ENCODE results near the gene AIG1. TPM values are rescaled to one million over a fixed set of nuclear protein-coding genes. Genes with fewer than 3 reads are reported as not detected.

The AIG1 gene
- total RNA-seq, 1 experiment from 2014 or later, result 2.2 TPM

DNA sequence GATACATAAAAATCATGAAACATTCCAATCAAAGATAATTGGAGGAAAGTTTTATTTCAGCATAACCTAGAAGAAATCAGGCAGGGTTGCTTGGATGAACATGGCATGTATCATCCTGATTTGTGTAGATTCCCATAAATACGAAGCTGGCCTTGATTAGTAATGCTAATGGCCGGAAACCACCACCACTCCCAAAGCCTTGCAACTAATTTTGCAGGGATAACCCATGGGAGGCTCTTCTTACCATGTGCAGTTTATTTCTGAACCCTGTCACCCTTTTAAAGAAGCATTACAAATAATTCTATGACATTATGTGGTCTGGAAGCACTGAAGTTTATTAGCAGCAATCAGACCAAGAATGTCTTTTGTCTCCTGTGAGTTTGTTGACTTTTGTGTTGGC, 80.8 kb downstream of the AIG1 start:
- CTCF ChIA-PET, result no interaction called here
- POLR2A ChIA-PET (ENCODE audit: low non-redundant PET), result no interaction called here

DNA sequence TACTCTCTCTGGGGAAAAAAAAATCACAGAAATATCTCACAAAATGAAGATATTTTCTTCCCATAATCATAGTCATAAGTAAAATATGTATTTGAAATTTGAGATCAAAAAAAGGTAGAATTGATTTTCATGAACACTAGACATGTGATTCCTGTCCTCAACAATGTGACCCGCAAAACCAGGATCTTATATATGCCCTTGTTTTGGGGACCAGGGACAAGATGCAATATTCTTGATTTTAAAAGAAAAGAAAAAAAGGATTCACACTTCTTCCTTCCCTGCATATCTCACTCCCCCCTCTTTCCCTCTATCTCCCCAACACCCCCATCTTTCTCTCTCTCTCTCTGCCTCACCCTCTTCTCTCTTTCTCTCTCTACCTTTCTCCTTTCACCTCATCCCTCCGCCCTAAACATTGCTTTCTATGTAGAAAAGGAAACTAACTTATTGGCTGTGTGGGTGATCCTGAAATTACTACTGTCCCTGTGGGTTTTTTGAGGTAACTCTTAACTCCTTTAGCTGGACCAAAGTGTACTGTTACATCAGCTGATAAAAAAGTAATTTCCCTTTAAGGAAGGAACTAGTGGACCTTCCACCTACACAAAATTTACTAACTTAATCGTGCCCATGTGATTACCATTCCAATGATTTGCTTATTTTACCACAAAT, 85.6 kb downstream of the AIG1 start:
- no TSS peak for BruUV-seq (replicated peaks)
- H3K4me1 ChIP-seq (ENCODE audit: insufficient read depth, low read length, poor library complexity, severe bottlenecking), result no peaks in the 10 kb centered on the region
- intact Hi-C loops (cut with micrococcal nuclease; ENCODE audit: unreplicated experiment), result no loop called here
- ChIA-PET CTCF (no interaction called here), POLR2A (ENCODE audit: low non-redundant PET) (no interaction called here)
- no peak for DNase-seq (ENCODE audit: low spot score)
- TF ChIP-seq CTCF (conservative IDR thresholded peaks at IDR 0.05; ENCODE audit: low read depth, low read length), result no peak
- no peak for TF ChIP-seq EZH2 (IDR thresholded peaks at IDR 0.05; ENCODE audit: borderline replicate concordance, low read depth, low read length, poor library complexity, severe bottlenecking)
- no peak overlapping the region for H3K4me3 ChIP-seq (ENCODE audit: low read depth, low read length, poor library complexity, severe bottlenecking)
- no peaks in the 10 kb centered on the region for H3K27me3 ChIP-seq (replicated peaks; ENCODE audit: insufficient read depth, low read depth, low read length, poor library complexity)
- no peaks in the 10 kb centered on the region for H3K9me3 ChIP-seq (ENCODE audit: low read depth, low read length, poor library complexity, severe bottlenecking)
- H3K27ac ChIP-seq (ENCODE audit: low read depth, low read length, poor library complexity, severe bottlenecking), result no peak overlapping the region
- no peaks in the 10 kb centered on the region for H3K36me3 ChIP-seq (ENCODE audit: insufficient read depth, low read length, poor library complexity, severe bottlenecking)

More for the DNA sequence above, 80.8 kb downstream of the AIG1 start:
- Histone ChIP-seq H3K36me3 (ENCODE audit: insufficient read depth, low read length, poor library complexity, severe bottlenecking) (no peaks in the 10 kb centered on the region), H3K4me1 (ENCODE audit: insufficient read depth, low read length, poor library complexity, severe bottlenecking) (no peaks in the 10 kb centered on the region), H3K4me3 (ENCODE audit: low read depth, low read length, poor library complexity, severe bottlenecking) (no peak overlapping the region), H3K27ac (ENCODE audit: low read depth, low read length, poor library complexity, severe bottlenecking) (no peak overlapping the region), H3K27me3 (replicated peaks; ENCODE audit: insufficient read depth, low read depth, low read length, poor library complexity) (no peaks in the 10 kb centered on the region), H3K9me3 (ENCODE audit: low read depth, low read length, poor library complexity, severe bottlenecking) (no peaks in the 10 kb centered on the region)
- DNase-seq (ENCODE audit: low spot score), result no peak
- BruUV-seq (replicated peaks), result no TSS peak
- TF ChIP-seq CTCF (conservative IDR thresholded peaks at IDR 0.05; ENCODE audit: low read depth, low read length) (no peak), EZH2 (IDR thresholded peaks at IDR 0.05; ENCODE audit: borderline replicate concordance, low read depth, low read length, poor library complexity, severe bottlenecking) (no peak)
- intact Hi-C loops (cut with micrococcal nuclease; ENCODE audit: unreplicated experiment), result no loop called here

DNA sequence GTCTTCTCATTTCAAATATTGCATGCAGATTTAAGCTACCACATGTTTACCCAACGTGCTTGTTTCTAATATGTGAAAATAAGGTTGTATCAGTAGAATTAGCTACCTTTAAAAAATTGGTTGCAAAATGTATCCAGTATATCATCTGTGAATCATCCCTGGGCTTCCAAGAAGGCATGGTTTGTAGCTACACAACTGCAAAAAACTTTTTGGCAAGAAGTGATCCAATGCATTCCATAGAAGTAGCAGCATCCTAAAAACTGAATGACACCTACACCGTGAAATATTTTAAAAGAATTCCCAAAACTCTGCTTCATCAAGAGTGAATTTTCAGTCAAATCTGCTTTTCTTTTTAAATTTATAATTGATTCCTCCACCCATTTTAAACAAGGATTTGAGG, 89.1 kb downstream of the AIG1 start:
- Histone ChIP-seq H3K9me3 (ENCODE audit: low read depth, low read length, poor library complexity, severe bottlenecking) (no peaks in the 10 kb centered on the region), H3K27me3 (replicated peaks; ENCODE audit: insufficient read depth, low read depth, low read length, poor library complexity) (no peaks in the 10 kb centered on the region), H3K4me3 (ENCODE audit: low read depth, low read length, poor library complexity, severe bottlenecking) (no peak overlapping the region), H3K36me3 (ENCODE audit: insufficient read depth, low read length, poor library complexity, severe bottlenecking) (no peaks in the 10 kb centered on the region), H3K4me1 (ENCODE audit: insufficient read depth, low read length, poor library complexity, severe bottlenecking) (no peaks in the 10 kb centered on the region), H3K27ac (ENCODE audit: low read depth, low read length, poor library complexity, severe bottlenecking) (no peak overlapping the region)
- no TSS peak for BruUV-seq (replicated peaks)
- intact Hi-C loops (cut with micrococcal nuclease; ENCODE audit: unreplicated experiment), result no loop called here
- CTCF ChIA-PET, result no interaction called here
- TF ChIP-seq CTCF (conservative IDR thresholded peaks at IDR 0.05; ENCODE audit: low read depth, low read length) (no peak), EZH2 (IDR thresholded peaks at IDR 0.05; ENCODE audit: borderline replicate concordance, low read depth, low read length, poor library complexity, severe bottlenecking) (no peak)
- POLR2A ChIA-PET (ENCODE audit: low non-redundant PET), result no interaction called here
- no peak for DNase-seq (ENCODE audit: low spot score)

Data from A673 (cell line).